GM12878 (cell line): ENCODE measurements around the gene CRBN.

Source experiments
- EZH2 ChIP-seq: IDR thresholded peaks from 2 replicates; pipeline ENCODE4 v1.6.1; 2012; ENCODE audit warnings: low read depth, mild to moderate bottlenecking, control low read depth, inconsistent platforms, low read length, borderline replicate concordance; ENCODE audit not compliant: control insufficient read depth
- FOXK2 ChIP-seq: fragments of 450-650 bp; IDR thresholded peaks from 2 replicates; pipeline ENCODE4 v1.6.1; 2017; ENCODE audit warnings: mild to moderate bottlenecking, moderate library complexity
- GATAD2B ChIP-seq: fragments of 450-650 bp; conservative IDR thresholded peaks from 2 replicates; pipeline ENCODE4 v1.6.1; 2017; ENCODE audit warnings: low read depth, mild to moderate bottlenecking, moderate library complexity
- HDAC6 ChIP-seq: fragments of 200-600 bp; sonication (generic); IDR thresholded peaks from one replicate; pipeline ENCODE4 v1.8.0; 2017; ENCODE audit warnings: antibody characterized with exemption; ENCODE audit not compliant: unreplicated experiment
- MTA2 ChIP-seq: fragments of 450-650 bp; IDR thresholded peaks from 2 replicates; pipeline ENCODE4 v1.6.1; 2016; ENCODE audit warnings: low read depth, mild to moderate bottlenecking, moderate library complexity
- POLR2A ChIP-seq: IDR thresholded peaks from 2 replicates; pipeline ENCODE4 v1.6.1; 2011; ENCODE audit warnings: low read depth, mild to moderate bottlenecking, low read length
- RAD21 ChIP-seq: IDR thresholded peaks from 2 replicates; pipeline ENCODE4 v1.6.1; 2011; ENCODE audit warnings: mild to moderate bottlenecking, low read depth, low read length, moderate library complexity; ENCODE audit not compliant: insufficient read depth
- ZSCAN29 ChIP-seq: fragments of 450-650 bp; IDR thresholded peaks from 2 replicates; pipeline ENCODE4 v1.6.1; 2017; ENCODE audit warnings: mild to moderate bottlenecking, moderate library complexity
- TF ChIP-seq, protein P1 (sequence below): fragments of 450-650 bp; formaldehyde crosslinking; IDR thresholded peaks from 2 replicates; pipeline ENCODE4 v1.4.0; 2020; ENCODE audit warnings: mild to moderate bottlenecking, moderate library complexity
- TF ChIP-seq, protein P2 (sequence below): IDR thresholded peaks from 2 replicates; pipeline ENCODE4 v1.6.1; 2012; ENCODE audit warnings: low read depth, low read length, improper control_type of control experiment
- TF ChIP-seq, protein P3 (sequence below): IDR thresholded peaks from 2 replicates; pipeline ENCODE4 v1.6.1; 2012; ENCODE audit warnings: low read depth, low read length, improper control_type of control experiment

DNA sequence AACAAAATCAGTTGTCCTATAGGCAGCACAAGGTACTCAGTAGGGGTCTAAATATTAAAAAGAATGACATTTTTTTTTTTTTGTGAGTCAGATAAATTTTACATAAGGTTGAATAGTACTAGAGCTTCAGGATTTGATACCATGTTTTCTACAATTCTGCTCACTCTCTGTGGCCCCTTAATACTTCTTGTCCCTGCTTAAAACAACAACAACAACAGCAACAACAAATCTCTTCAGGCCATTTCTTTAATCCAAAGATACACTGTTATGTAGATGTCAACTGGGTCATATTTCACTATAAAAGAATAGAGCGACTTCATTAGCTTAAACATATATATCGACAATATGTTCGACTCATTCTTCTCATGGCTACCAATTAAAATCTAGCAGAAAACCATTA, 72.3 kb downstream of the CRBN start:
- no peak for TF ChIP-seq RAD21
- TF ChIP-seq POLR2A = no peak
- no peak for TF ChIP-seq HDAC6
- TF ChIP-seq, protein P1, sequence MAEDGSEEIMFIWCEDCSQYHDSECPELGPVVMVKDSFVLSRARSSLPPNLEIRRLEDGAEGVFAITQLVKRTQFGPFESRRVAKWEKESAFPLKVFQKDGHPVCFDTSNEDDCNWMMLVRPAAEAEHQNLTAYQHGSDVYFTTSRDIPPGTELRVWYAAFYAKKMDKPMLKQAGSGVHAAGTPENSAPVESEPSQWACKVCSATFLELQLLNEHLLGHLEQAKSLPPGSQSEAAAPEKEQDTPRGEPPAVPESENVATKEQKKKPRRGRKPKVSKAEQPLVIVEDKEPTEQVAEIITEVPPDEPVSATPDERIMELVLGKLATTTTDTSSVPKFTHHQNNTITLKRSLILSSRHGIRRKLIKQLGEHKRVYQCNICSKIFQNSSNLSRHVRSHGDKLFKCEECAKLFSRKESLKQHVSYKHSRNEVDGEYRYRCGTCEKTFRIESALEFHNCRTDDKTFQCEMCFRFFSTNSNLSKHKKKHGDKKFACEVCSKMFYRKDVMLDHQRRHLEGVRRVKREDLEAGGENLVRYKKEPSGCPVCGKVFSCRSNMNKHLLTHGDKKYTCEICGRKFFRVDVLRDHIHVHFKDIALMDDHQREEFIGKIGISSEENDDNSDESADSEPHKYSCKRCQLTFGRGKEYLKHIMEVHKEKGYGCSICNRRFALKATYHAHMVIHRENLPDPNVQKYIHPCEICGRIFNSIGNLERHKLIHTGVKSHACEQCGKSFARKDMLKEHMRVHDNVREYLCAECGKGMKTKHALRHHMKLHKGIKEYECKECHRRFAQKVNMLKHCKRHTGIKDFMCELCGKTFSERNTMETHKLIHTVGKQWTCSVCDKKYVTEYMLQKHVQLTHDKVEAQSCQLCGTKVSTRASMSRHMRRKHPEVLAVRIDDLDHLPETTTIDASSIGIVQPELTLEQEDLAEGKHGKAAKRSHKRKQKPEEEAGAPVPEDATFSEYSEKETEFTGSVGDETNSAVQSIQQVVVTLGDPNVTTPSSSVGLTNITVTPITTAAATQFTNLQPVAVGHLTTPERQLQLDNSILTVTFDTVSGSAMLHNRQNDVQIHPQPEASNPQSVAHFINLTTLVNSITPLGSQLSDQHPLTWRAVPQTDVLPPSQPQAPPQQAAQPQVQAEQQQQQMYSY (CRISPR knock-in tag) = no peak
- TF ChIP-seq FOXK2 = no peak
- TF ChIP-seq, protein P2, sequence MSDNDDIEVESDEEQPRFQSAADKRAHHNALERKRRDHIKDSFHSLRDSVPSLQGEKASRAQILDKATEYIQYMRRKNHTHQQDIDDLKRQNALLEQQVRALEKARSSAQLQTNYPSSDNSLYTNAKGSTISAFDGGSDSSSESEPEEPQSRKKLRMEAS = no peak
- no peak for TF ChIP-seq EZH2
- TF ChIP-seq, protein P3, sequence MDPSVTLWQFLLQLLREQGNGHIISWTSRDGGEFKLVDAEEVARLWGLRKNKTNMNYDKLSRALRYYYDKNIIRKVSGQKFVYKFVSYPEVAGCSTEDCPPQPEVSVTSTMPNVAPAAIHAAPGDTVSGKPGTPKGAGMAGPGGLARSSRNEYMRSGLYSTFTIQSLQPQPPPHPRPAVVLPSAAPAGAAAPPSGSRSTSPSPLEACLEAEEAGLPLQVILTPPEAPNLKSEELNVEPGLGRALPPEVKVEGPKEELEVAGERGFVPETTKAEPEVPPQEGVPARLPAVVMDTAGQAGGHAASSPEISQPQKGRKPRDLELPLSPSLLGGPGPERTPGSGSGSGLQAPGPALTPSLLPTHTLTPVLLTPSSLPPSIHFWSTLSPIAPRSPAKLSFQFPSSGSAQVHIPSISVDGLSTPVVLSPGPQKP = no peak
- no peak for TF ChIP-seq MTA2
- TF ChIP-seq GATAD2B = no peak
- no peak for TF ChIP-seq ZSCAN29
